Activated naive CD8-positive, alpha-beta T cell treated with anti-CD3 and anti-CD28 coated beads, Interleukin-2, amount 10 ng/mL, durations not matched to agents 7 days and 5 days (primary cell): Measurements from ENCODE around the gene EPHB2. TPM values are rescaled to one million over a fixed set of nuclear protein-coding genes. Genes with fewer than 3 reads are reported as not detected.

Experiments
- ATAC-seq: fragments of 150-1000 bp; cut with Tn5 transposase; one replicate; pipeline ENCODE4 v1.10.0; 2021; ENCODE audit warnings: low read depth, moderate library complexity
- POLR2A ChIA-PET: fragments of 350-600 bp; sonication (Branson Sonifier 250); formaldehyde crosslinking; loops from one replicate; lab custom pipeline; 2021; ENCODE audit warnings: antibody characterized with exemption; lab: Charles Lee
- DNase-seq: peaks from one replicate; pipeline ENCODE4 v3.0.0; 2021
- H3K27ac Mint-ChIP-seq: one replicate; pipeline ENCODE4 v1.8.0; 2022; ENCODE audit warnings: mild to moderate bottlenecking, mixed read lengths
- H3K27me3 Mint-ChIP-seq: one replicate; pipeline ENCODE4 v1.8.0; 2022; ENCODE audit warnings: mild to moderate bottlenecking, moderate library complexity, mixed read lengths
- H3K36me3 Mint-ChIP-seq: one replicate; pipeline ENCODE4 v1.8.0; 2021; ENCODE audit warnings: mild to moderate bottlenecking, mixed read lengths
- H3K4me1 Mint-ChIP-seq: one replicate; pipeline ENCODE4 v1.8.0; 2021; ENCODE audit warnings: mixed read lengths
- H3K4me3 Mint-ChIP-seq: one replicate; pipeline ENCODE4 v1.8.0; 2022; ENCODE audit warnings: mild to moderate bottlenecking, moderate library complexity, mixed read lengths
- H3K9me3 Mint-ChIP-seq: one replicate; pipeline ENCODE4 v1.8.0; 2021; ENCODE audit warnings: mixed read lengths
- total RNA-seq, 2 experiments: library from RNA; stranded (reverse); gene quantifications; one replicate each; pipeline ENCODE4 v1.2.3, GENCODE V29; 2021

Gene EPHB2
- total RNA-seq, 2 experiments from 2014 or later: 0.25 to 0.26 TPM

- ATAC-seq: no peak
- DNase-seq: no peak
- Mint-ChIP-seq H3K9me3 (no peaks in the 10 kb centered on the region), H3K4me1 (no peaks in the 10 kb centered on the region), H3K27ac (no peak overlapping the region), H3K27me3 (peaks cover 17% of the 10 kb centered on the region), H3K36me3 (no peaks in the 10 kb centered on the region), H3K4me3 (no peak overlapping the region)
- POLR2A ChIA-PET: no interaction called here
Observed at GRCh38 chr1:22903113-22903512, 192.5 kb downstream of the EPHB2 start.

GRCh38 chr1:22906968-22907367, 196.3 kb downstream of the EPHB2 start:
- H3K36me3 Mint-ChIP-seq: no peaks in the 10 kb centered on the region
- no peak overlapping the region for H3K27ac Mint-ChIP-seq
- peaks cover 3% of the 10 kb centered on the region for H3K27me3 Mint-ChIP-seq
- no peaks in the 10 kb centered on the region for H3K4me1 Mint-ChIP-seq
- DNase-seq (no peak), ATAC-seq (no peak)
- H3K9me3 Mint-ChIP-seq: no peaks in the 10 kb centered on the region
- POLR2A ChIA-PET: no interaction called here
- H3K4me3 Mint-ChIP-seq: no peak overlapping the region

- POLR2A ChIA-PET: no interaction called here
- Mint-ChIP-seq H3K27ac (no peak overlapping the region), H3K9me3 (no peaks in the 10 kb centered on the region), H3K27me3 (no peaks in the 10 kb centered on the region), H3K4me1 (no peaks in the 10 kb centered on the region), H3K4me3 (no peak overlapping the region), H3K36me3 (no peaks in the 10 kb centered on the region)
- ATAC-seq (no peak), DNase-seq (no peak)
Observed at GRCh38 chr1:22907528-22907927, 196.9 kb downstream of the EPHB2 start.

GRCh38 chr1:22908880-22909426, 198.3 kb downstream of the EPHB2 start:
- H3K4me1 Mint-ChIP-seq: no peaks in the 10 kb centered on the region
- no peaks in the 10 kb centered on the region for H3K27me3 Mint-ChIP-seq
- no peaks in the 10 kb centered on the region for H3K9me3 Mint-ChIP-seq
- POLR2A ChIA-PET: no interaction called here
- DNase-seq: no peak
- H3K36me3 Mint-ChIP-seq: no peaks in the 10 kb centered on the region
- no peak for ATAC-seq
- no peak overlapping the region for H3K27ac Mint-ChIP-seq
- no peak overlapping the region for H3K4me3 Mint-ChIP-seq

- ATAC-seq (no peak), DNase-seq (no peak)
- Mint-ChIP-seq H3K27me3 (peaks cover 4% of the 10 kb centered on the region), H3K4me3 (no peak overlapping the region), H3K36me3 (no peaks in the 10 kb centered on the region), H3K4me1 (no peaks in the 10 kb centered on the region), H3K9me3 (no peaks in the 10 kb centered on the region), H3K27ac (no peak overlapping the region)
- POLR2A ChIA-PET: no interaction called here
Observed at GRCh38 chr1:22910286-22910685, 199.6 kb downstream of the EPHB2 start.

GRCh38 chr1:22910986-22911651, 200.5 kb downstream of the EPHB2 start:
- H3K27ac Mint-ChIP-seq: no peak overlapping the region
- no peaks in the 10 kb centered on the region for H3K36me3 Mint-ChIP-seq
- H3K9me3 Mint-ChIP-seq: no peaks in the 10 kb centered on the region
- no peaks in the 10 kb centered on the region for H3K4me1 Mint-ChIP-seq
- ATAC-seq: no peak
- POLR2A ChIA-PET: no interaction called here
- H3K27me3 Mint-ChIP-seq: peaks cover 4% of the 10 kb centered on the region
- no peak for DNase-seq
- H3K4me3 Mint-ChIP-seq: no peak overlapping the region

- no peak overlapping the region for H3K27ac Mint-ChIP-seq
- DNase-seq (no peak), ATAC-seq (no peak)
- no peaks in the 10 kb centered on the region for H3K4me1 Mint-ChIP-seq
- H3K9me3 Mint-ChIP-seq: no peaks in the 10 kb centered on the region
- no peak overlapping the region for H3K4me3 Mint-ChIP-seq
- peaks cover 4% of the 10 kb centered on the region for H3K27me3 Mint-ChIP-seq
- H3K36me3 Mint-ChIP-seq: no peaks in the 10 kb centered on the region
- POLR2A ChIA-PET: no interaction called here
Observed at GRCh38 chr1:22912311-22912710, 201.7 kb downstream of the EPHB2 start.

- H3K4me3 Mint-ChIP-seq: no peak overlapping the region
- no peaks in the 10 kb centered on the region for H3K36me3 Mint-ChIP-seq
- no peak for DNase-seq
- POLR2A ChIA-PET: no interaction called here
- H3K4me1 Mint-ChIP-seq: no peaks in the 10 kb centered on the region
- H3K27me3 Mint-ChIP-seq: peaks cover 4% of the 10 kb centered on the region
- no peak overlapping the region for H3K27ac Mint-ChIP-seq
- no peak for ATAC-seq
- H3K9me3 Mint-ChIP-seq: no peaks in the 10 kb centered on the region
Observed at GRCh38 chr1:22913421-22914141, 202.9 kb downstream of the EPHB2 start.

- no peaks in the 10 kb centered on the region for H3K4me1 Mint-ChIP-seq
- no peaks in the 10 kb centered on the region for H3K36me3 Mint-ChIP-seq
- H3K27me3 Mint-ChIP-seq: peaks cover 4% of the 10 kb centered on the region
- ATAC-seq (no peak), DNase-seq (no peak)
- H3K9me3 Mint-ChIP-seq: no peaks in the 10 kb centered on the region
- POLR2A ChIA-PET: no interaction called here
- H3K4me3 Mint-ChIP-seq: no peak overlapping the region
- H3K27ac Mint-ChIP-seq: no peak overlapping the region
Observed at GRCh38 chr1:22914156-22914555, 203.5 kb downstream of the EPHB2 start.

GRCh38 chr1:22914633-22915217, 204.1 kb downstream of the EPHB2 start:
- H3K27ac Mint-ChIP-seq: no peak overlapping the region
- ATAC-seq: no peak
- H3K27me3 Mint-ChIP-seq: peaks cover 4% of the 10 kb centered on the region

GRCh38 chr1:22915231-22915630, 204.6 kb downstream of the EPHB2 start:
- Mint-ChIP-seq H3K27ac (no peak overlapping the region), H3K27me3 (peaks cover 4% of the 10 kb centered on the region), H3K36me3 (no peaks in the 10 kb centered on the region), H3K9me3 (no peaks in the 10 kb centered on the region), H3K4me3 (no peak overlapping the region), H3K4me1 (no peaks in the 10 kb centered on the region)
- POLR2A ChIA-PET: no interaction called here
- DNase-seq (no peak), ATAC-seq (no peak)

More at GRCh38 chr1:22914633-22915217, 204.1 kb downstream of the EPHB2 start:
- Mint-ChIP-seq H3K4me1 (no peaks in the 10 kb centered on the region), H3K4me3 (no peak overlapping the region), H3K9me3 (no peaks in the 10 kb centered on the region), H3K36me3 (no peaks in the 10 kb centered on the region)
- POLR2A ChIA-PET: no interaction called here
- no peak for DNase-seq

GRCh38 chr1:22915816-22916470, 205.3 kb downstream of the EPHB2 start:
- Mint-ChIP-seq H3K27ac (no peak overlapping the region), H3K4me1 (no peaks in the 10 kb centered on the region), H3K27me3 (peaks cover 4% of the 10 kb centered on the region), H3K36me3 (no peaks in the 10 kb centered on the region), H3K4me3 (no peak overlapping the region), H3K9me3 (no peaks in the 10 kb centered on the region)
- POLR2A ChIA-PET: no interaction called here
- ATAC-seq: no peak
- DNase-seq: no peak

GRCh38 chr1:22916471-22916820, 205.8 kb downstream of the EPHB2 start:
- no peak overlapping the region for H3K27ac Mint-ChIP-seq
- no peaks in the 10 kb centered on the region for H3K9me3 Mint-ChIP-seq
- H3K4me1 Mint-ChIP-seq: no peaks in the 10 kb centered on the region
- no peak for DNase-seq
- H3K27me3 Mint-ChIP-seq: peaks cover 4% of the 10 kb centered on the region
- no peak overlapping the region for H3K4me3 Mint-ChIP-seq
- no peak for ATAC-seq
- no peaks in the 10 kb centered on the region for H3K36me3 Mint-ChIP-seq
- POLR2A ChIA-PET: no interaction called here
